HG03095 (cell line): ENCODE measurements around the gene TMEM120B.
"Not testable (repeated sequence)": the region's sequence is repeated elsewhere in the genome, so short reads cannot be mapped to it uniquely, and the experiment has no call there.

Source experiments
- ATAC-seq: cut with Tn5 transposase; IDR thresholded peaks from one replicate; pipeline ENCODE4 v1.9.1; 2021; ENCODE audit warnings: moderate library complexity; ENCODE audit not compliant: unreplicated experiment

Gene TMEM120B

GRCh38 chr12:121708313-121709063 lies 4.1 kb upstream of the TMEM120B start:
- ATAC-seq, result no peak

GRCh38 chr12:121709064-121709424 lies 3.5 kb upstream of the TMEM120B start:
- not testable (repeated sequence) for ATAC-seq

DNA sequence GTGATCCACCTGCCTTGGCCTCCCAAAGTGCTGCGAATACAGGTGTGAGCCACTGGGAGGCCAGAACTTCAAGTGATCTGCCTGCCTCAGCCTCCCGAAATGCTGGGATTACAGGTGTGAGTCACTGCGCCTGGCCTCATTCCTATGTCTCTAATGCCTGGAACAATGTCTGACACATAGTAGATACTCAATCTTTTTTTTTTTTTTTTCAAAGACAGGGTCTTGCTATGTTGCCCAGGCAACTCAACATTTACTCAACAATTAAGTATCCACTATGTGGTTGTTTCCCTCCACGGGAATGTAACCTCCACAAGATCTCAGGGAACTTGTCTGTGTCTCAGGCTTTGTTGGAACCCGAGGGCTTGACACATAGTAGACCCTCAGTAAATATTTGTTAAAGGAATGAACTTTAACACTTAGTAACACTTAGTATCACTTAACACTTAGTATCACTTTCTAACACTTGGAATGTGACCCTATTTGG lies 3.0 kb upstream of the TMEM120B start:
- ATAC-seq, result no peak

DNA sequence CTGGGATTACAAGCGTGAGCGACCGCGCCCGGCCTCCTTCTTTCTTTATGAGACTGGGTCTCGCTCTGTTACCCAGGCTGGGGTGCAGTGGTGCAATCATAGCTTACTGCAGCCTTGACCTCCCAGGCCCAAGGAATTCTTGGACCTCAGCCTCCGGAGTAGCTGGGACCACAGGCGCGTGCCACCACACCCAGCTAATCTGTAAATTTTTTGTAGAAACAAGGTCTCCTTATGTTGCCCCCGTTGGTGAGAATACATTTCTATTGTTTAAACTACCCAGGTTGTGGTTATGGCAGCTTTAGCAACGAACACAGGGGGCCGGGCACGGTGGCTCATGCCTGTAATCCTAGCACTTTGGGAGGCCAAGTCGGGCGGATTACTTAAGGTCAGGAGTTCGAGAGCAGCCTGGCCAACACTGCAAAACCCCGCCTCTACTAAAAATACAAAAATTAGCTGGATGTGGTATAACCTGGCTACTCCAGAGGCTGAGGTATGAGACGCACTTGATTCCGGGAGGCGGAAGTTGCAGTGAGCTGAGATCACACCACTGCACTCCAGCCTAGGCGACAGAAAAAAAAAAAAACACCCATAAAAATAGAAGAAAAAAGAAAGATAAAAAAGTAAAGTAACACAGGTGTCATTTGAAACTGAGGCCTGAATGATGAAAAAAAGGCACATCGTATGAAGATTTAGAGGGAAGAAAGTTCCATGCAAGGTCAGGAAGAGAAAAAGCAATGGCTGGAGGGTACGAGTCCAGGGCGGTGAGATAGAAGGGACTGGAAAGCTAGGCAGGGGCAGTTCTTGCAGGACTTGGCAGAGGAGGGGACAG lies 977 bp upstream of the TMEM120B start:
- no peak for ATAC-seq

DNA sequence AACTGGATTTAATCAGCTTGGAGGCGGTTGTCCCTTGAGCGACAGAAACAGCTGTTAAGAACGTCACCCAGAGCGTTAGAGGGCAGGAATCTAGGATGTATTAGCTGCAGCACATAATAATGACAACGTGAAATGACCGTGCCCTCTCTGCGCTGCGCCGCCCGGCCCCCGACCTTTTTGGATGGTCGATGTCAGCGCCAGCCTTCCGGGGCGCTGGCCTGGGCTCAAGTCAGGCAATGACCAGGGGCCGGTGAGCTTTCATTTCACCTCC lies 427 bp upstream of the TMEM120B start:
- ATAC-seq, result peak; percentile 10

- ATAC-seq, result no peak
Observed at GRCh38 chr12:121713257-121713777, 765 bp downstream of the TMEM120B start.

DNA sequence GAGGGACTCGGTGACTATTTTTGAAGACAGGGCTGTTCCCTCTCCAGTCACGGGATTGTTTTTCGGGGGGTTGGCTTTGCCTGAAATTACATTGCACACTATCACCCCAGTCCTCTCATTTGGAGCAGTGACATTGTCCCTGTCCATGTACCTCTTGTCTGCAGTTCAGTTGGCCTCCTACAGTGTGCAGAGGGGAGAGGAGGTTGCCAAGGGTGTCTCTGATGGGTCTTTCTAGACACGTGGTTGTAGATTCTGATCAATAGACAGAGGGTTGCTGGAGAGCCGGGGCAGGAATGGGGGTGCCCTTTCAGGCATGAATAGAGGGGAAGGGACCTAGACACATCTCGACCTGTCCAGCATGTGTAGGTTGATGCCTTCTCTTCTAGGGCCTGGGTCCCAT lies 1.2 kb downstream of the TMEM120B start:
- ATAC-seq, result no peak

DNA sequence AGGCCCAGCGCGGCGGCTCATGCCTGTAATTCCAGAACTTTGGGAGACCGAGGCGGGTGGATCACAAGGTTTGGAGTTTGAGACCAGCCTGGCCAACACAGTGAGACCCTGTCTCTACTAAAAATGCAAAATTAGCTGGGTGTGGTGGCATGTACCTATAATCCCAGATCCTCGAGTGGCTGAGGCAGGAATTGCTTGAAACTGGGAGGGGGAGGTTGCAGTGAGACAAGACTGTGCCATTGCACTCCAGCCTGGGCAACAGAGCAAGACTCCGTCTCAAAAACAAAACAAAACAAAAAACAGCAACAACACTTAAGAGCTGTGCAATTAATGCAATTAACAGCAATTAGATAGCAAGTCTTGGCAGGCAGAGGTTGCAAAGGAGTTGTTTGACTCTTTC lies 2.5 kb downstream of the TMEM120B start:
- ATAC-seq, result not testable (repeated sequence)

DNA sequence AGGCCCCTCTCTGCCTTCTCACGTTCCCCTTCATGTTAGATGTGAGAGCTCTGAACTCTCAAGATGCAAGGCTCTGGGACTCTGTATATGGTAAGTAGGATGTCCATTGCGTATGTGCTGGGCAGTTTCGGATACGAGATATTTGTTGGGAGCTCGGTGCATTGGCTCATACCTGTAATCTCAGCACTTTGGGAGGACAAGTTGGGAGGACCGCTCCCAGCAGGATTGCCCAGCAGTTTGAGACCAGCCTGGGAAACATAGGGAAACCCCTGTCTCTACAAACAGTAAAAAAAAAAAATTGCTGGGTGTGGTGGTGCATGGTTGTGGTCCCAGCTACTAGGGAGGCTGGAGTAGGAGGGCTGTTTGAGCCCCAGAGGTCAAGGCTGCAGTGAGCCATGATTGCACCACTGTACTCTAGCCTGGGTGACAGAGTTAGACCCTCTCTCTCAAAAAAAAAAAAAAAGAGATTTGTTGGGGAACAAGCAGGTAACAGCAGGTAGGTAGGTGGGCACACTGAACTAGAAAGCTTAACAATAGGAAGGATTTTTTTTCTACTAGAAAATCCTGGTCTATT lies 3.4 kb downstream of the TMEM120B start:
- ATAC-seq, result no peak

DNA sequence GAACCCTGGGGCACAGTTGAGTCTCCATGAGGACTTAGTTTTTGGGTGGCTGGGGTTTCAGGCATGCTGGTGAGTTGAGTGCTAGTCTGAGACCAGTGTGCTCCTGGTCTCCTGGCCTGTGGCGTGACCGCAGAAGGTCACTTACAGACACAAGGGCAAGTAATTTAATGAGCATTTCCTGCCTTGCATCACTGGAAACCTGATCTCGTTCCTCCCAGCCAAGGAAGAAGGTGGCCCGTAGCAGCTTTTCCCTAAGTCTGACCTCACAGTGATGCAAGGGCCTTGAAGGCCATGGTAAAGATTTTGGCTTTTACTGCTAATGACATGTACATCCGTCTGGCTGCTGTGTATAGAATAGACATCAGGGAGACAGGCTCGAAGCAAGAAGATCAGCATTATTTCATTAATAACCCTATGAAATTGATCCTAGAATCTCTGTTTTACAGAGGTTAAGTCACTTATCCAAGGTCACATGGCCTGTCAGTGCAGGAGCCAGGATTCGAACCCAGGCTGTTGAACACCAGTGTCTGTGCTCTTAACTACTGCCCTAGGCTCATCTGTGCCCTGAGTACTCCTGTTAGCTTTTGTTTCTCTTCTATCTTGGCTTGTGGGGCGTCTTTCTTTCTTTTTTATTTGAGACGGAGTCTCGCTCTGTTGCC lies 4.6 kb downstream of the TMEM120B start:
- ATAC-seq, result no peak

GRCh38 chr12:121718653-121719239 lies 6.2 kb downstream of the TMEM120B start:
- no peak for ATAC-seq

GRCh38 chr12:121719926-121720414 lies 7.4 kb downstream of the TMEM120B start:
- ATAC-seq, result no peak

- ATAC-seq, result no peak
Observed at GRCh38 chr12:121720762-121721161, 8.2 kb downstream of the TMEM120B start.

- ATAC-seq, result no peak
Observed at GRCh38 chr12:121722511-121722910, 10.0 kb downstream of the TMEM120B start.

DNA sequence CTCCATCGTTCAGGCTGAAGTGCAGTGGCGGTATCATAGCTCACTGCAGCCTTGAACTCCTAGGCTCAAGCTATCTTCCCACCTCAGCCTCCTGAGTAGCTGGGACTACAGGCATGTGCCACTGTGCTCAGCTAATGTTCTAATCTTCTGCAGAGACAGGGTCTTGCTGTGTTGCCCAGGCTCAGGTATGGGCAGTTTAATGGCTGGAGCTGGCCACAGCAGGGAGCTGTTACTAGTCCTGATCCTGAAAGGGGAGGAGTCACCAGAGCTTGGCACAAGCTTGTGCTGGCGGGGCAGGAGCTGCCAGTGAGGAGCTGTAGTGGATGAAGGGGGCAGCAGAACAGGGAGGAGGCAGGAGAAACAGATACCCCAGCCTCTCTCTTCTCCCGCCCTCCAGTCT lies 10.6 kb downstream of the TMEM120B start:
- ATAC-seq, result no peak

GRCh38 chr12:121724925-121725324 lies 12.4 kb downstream of the TMEM120B start:
- no peak for ATAC-seq

DNA sequence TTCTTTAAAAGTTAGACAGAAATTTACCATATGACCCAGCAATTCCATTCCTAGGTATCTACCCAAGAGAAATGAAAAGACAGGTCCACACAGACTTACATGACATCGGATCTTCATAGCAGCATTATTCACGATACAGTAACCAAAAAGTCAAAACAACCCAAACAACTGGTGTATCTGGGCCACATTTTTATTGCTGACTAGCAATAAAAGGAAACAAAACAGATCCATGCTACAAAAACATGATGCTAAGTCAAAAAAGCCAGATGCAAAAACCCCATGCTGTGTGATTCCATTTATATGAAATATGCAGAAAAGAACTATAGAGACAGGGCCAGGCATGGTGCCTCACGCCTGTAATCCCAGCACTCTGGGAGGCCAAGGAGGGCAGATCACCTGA lies 12.9 kb downstream of the TMEM120B start:
- ATAC-seq, result no peak

DNA sequence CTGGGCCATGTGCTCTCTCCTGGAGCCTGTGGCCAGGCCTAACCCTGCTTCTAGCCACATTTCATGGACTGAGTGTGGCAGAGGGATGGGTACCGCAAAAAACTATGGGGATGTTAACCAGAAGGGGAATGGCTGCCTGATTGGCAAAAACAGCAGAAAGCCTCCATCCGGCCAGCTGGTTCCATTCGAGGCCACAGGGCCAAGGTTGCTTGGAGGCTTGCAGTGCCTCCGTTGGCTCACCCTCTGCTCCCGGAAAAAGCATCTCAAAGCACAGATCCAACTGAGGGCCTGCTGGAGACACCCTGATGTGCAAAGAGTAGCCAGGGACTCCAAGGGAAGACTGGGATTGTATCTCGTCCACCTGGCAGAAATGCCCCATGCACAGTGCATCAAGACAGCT lies 16.5 kb downstream of the TMEM120B start:
- no peak for ATAC-seq

GRCh38 chr12:121731473-121731872 lies 18.9 kb downstream of the TMEM120B start:
- no peak for ATAC-seq

DNA sequence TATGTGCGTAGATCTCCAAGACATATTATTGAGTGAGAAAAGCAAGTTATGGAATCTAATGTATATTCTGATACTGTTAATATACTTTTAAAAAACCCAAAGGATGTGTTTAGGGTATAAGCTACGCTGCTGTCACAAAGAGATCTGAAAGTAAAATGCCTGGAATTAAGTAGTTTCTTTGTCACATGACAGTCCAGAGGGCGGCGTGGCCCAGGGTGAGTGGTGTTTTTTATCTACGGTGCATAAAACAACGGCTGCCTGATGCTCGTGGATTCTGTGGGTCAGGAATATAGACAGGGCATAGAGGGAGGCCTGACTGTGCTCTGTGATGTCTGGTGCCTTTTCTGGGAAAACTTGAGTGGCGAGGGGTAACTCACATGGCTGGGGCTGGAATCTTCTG lies 21.3 kb downstream of the TMEM120B start:
- ATAC-seq, result no peak

DNA sequence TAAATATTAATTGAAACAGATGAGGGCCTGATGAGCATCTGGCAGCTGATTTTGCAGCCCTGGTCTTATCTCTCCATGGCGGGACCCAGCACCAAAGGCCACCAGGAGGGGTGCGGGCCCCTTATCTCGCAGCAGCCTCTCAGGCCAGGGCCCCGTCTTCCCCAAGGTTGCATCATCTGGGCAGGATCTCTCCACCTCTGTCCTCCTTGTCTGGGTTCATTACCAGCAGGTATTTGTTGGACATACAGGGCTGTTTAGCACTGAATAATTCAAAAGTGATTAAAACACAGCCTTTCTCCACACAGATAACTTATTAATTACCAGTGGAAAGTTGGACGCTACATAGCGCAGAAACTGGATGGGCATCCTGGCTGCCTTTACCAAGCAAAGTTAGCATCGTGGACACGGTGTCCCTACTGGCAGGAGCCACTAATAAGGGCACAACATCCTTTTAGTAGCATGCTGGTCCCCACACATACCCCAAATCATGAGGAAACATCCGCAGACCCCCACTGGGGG lies 25.8 kb downstream of the TMEM120B start:
- ATAC-seq, result no peak
